ENCODE data around the gene RXRA.

The RXRA gene

DNA sequence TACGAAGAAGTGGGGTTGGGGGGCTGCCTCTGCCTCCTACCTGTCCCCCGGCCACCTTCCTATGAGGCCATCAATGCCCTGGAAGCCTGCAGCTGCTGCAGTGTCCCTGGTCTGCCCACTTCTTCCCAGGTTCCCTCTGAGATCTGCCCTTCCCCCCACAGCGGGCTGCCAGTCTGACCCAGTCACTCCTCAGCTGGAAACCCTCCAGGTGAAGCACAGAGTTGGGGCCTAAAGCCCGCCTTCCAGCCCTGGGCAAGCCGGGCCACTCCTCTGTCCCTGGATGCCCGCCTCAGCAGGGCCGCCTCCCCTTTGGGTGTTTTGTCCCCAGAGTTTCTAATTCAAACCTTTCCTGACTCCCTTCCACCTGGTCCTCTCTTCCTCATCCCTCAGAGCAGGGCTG lies 137.0 kb downstream of the RXRA start:
- H3K9me2 ChIP-seq (ENCODE audit: low read depth, low read length): no peaks in the 10 kb centered on the region
- no peak overlapping the region for H3K9ac ChIP-seq (ENCODE audit: low read length)
- H3K4me3 ChIP-seq (ENCODE audit: low read depth, low read length, poor library complexity, severe bottlenecking): no peak overlapping the region
- H3K9me3 ChIP-seq (ENCODE audit: low read length): no peaks in the 10 kb centered on the region
- H3K36me3 ChIP-seq (ENCODE audit: insufficient read depth, low read length): no peaks in the 10 kb centered on the region
- no peaks in the 10 kb centered on the region for H3K4me1 ChIP-seq (ENCODE audit: insufficient read depth, low read length, severe bottlenecking)
- no peak overlapping the region for H2AFZ ChIP-seq (ENCODE audit: low read length)
- H4K20me1 ChIP-seq (ENCODE audit: insufficient read depth, low read length): no peaks in the 10 kb centered on the region
- H3K79me2 ChIP-seq (ENCODE audit: insufficient read depth, low read length): no peaks in the 10 kb centered on the region
- TF ChIP-seq EZH2 (IDR thresholded peaks at IDR 0.05; ENCODE audit: borderline replicate concordance, low read length): no peak
- TF ChIP-seq, protein P1, sequence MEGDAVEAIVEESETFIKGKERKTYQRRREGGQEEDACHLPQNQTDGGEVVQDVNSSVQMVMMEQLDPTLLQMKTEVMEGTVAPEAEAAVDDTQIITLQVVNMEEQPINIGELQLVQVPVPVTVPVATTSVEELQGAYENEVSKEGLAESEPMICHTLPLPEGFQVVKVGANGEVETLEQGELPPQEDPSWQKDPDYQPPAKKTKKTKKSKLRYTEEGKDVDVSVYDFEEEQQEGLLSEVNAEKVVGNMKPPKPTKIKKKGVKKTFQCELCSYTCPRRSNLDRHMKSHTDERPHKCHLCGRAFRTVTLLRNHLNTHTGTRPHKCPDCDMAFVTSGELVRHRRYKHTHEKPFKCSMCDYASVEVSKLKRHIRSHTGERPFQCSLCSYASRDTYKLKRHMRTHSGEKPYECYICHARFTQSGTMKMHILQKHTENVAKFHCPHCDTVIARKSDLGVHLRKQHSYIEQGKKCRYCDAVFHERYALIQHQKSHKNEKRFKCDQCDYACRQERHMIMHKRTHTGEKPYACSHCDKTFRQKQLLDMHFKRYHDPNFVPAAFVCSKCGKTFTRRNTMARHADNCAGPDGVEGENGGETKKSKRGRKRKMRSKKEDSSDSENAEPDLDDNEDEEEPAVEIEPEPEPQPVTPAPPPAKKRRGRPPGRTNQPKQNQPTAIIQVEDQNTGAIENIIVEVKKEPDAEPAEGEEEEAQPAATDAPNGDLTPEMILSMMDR (IDR thresholded peaks at IDR 0.05; ENCODE audit: low read length): no peak
- H3K27me3 ChIP-seq (ENCODE audit: insufficient read depth, low read length): peaks cover 3% of the 10 kb centered on the region; the same call in 1 of the 2 replicates
- no peak overlapping the region for H3K27ac ChIP-seq (ENCODE audit: low read depth, low read length, poor library complexity, severe bottlenecking)
- H3K4me2 ChIP-seq (ENCODE audit: low read length): no peak overlapping the region
- no peaks in the 10 kb centered on the region for H3F3A ChIP-seq (ENCODE audit: insufficient read depth, low read length)

DNA sequence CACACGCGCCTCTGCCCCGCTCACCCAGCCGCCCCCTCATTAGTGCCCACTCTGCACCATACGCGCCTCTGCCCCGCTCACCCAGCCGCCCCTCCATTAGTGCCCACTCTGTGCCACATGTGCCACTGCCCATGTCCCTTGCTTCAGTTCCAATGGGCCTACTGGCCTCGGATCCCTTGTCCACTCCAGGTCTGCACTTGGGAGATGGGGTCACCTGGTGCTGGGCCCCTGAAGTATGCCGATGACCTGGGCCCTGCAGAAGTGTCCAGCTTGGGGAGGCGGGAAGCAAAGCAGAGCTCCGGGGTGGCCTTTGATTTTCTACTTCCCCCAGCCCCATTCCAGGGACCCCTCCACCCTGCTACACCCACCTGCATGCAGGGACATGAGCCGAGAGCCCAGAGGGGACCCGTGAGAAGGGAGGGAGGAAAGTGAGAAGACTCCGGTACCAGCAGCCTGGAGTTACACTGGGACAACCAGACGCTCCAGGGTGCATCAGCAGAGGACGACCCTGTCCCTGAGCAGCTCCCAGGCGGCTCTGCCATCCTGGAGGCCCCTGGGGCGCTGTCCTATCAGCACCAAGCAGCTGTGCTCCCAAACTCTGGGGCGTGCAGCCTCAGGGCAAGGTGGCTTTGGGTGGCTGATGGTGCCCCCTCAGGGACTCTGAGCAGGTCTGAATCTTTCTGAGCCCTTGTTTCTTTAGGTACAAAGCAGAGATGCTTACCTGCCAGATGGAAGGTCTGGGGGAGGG lies 140.8 kb downstream of the RXRA start:
- H3K9me2 ChIP-seq (ENCODE audit: low read depth, low read length): no peaks in the 10 kb centered on the region
- no peak overlapping the region for H3K4me2 ChIP-seq (ENCODE audit: low read length)
- no peak for TF ChIP-seq EZH2 (IDR thresholded peaks at IDR 0.05; ENCODE audit: borderline replicate concordance, low read length)
- TF ChIP-seq, protein P1 (IDR thresholded peaks at IDR 0.05; ENCODE audit: low read length): no peak
- H2AFZ ChIP-seq (ENCODE audit: low read length): no peak overlapping the region
- no peak overlapping the region for H3K9ac ChIP-seq (ENCODE audit: low read length)
- H3K36me3 ChIP-seq (ENCODE audit: insufficient read depth, low read length): no peaks in the 10 kb centered on the region
- H3K4me1 ChIP-seq (ENCODE audit: insufficient read depth, low read length, severe bottlenecking): no peaks in the 10 kb centered on the region
- H3K27ac ChIP-seq (ENCODE audit: low read depth, low read length, poor library complexity, severe bottlenecking): no peak overlapping the region
- H3F3A ChIP-seq (ENCODE audit: insufficient read depth, low read length): no peaks in the 10 kb centered on the region
- H4K20me1 ChIP-seq (ENCODE audit: insufficient read depth, low read length): no peaks in the 10 kb centered on the region
- H3K79me2 ChIP-seq (ENCODE audit: insufficient read depth, low read length): no peaks in the 10 kb centered on the region
- no peaks in the 10 kb centered on the region for H3K9me3 ChIP-seq (ENCODE audit: low read length)
- no peak overlapping the region for H3K4me3 ChIP-seq (ENCODE audit: low read depth, low read length, poor library complexity, severe bottlenecking)
- H3K27me3 ChIP-seq (ENCODE audit: insufficient read depth, low read length): peaks cover 3% of the 10 kb centered on the region; the same call in 1 of the 2 replicates

DNA sequence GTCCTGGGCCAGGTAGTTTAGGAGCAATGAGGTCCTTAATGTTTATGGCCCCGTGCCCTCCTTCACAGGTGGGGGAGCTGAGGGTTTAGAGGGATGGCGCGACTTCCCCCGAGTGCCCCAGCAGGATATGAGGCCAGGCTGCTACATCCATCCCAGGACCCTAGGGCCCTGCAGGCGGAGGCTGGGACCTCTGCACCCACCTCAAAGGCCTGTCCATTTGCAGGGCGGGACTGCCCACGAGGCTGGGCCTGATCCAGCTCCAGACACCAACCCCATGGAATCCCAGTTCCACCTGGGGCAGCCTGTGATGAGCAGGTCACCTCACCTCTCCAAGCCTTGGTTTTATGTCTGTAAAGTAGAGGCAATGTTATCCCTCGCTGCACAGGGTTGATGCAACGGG lies 142.1 kb downstream of the RXRA start:
- H3K4me1 ChIP-seq (ENCODE audit: insufficient read depth, low read length, severe bottlenecking): no peaks in the 10 kb centered on the region
- H2AFZ ChIP-seq (ENCODE audit: low read length): no peak overlapping the region
- H3K9ac ChIP-seq (ENCODE audit: low read length): no peak overlapping the region
- TF ChIP-seq EZH2 (IDR thresholded peaks at IDR 0.05; ENCODE audit: borderline replicate concordance, low read length): no peak
- TF ChIP-seq, protein P1 (IDR thresholded peaks at IDR 0.05; ENCODE audit: low read length): no peak
- H4K20me1 ChIP-seq (ENCODE audit: insufficient read depth, low read length): no peaks in the 10 kb centered on the region
- H3F3A ChIP-seq (ENCODE audit: insufficient read depth, low read length): no peaks in the 10 kb centered on the region
- H3K4me3 ChIP-seq (ENCODE audit: low read depth, low read length, poor library complexity, severe bottlenecking): no peak overlapping the region
- H3K9me2 ChIP-seq (ENCODE audit: low read depth, low read length): no peaks in the 10 kb centered on the region
- no peak overlapping the region for H3K4me2 ChIP-seq (ENCODE audit: low read length)
- no peak overlapping the region for H3K27ac ChIP-seq (ENCODE audit: low read depth, low read length, poor library complexity, severe bottlenecking)
- H3K79me2 ChIP-seq (ENCODE audit: insufficient read depth, low read length): no peaks in the 10 kb centered on the region
- H3K27me3 ChIP-seq (ENCODE audit: insufficient read depth, low read length): 0 out of 2 replicates have a peak, but pooled peaks cover 4% of the 10 kb centered on the region
- no peaks in the 10 kb centered on the region for H3K9me3 ChIP-seq (ENCODE audit: low read length)
- no peaks in the 10 kb centered on the region for H3K36me3 ChIP-seq (ENCODE audit: insufficient read depth, low read length)
